ENCODE data around the gene ZMYM3.

GRCh38 chrX:71253253-71254091 lies 468 bp downstream of the ZMYM3 start:
- TF ChIP-seq CTCF (IDR thresholded peaks at IDR 0.05): peak; percentile 43
- no peak for TF ChIP-seq MYC (IDR thresholded peaks at IDR 0.05; ENCODE audit: borderline replicate concordance, low read length)
- no peak for TF ChIP-seq CHD4 (IDR thresholded peaks at IDR 0.05; ENCODE audit: borderline replicate concordance)
- no peak for TF ChIP-seq REST (IDR thresholded peaks at IDR 0.05)
- TF ChIP-seq POLR2A (IDR thresholded peaks at IDR 0.05; ENCODE audit: low read length): peak; percentile 37; the same call in 1 of the 2 replicates
- TF ChIP-seq CHD2 (IDR thresholded peaks at IDR 0.05; ENCODE audit: low read length, partially characterized antibody): no peak
- no peak for TF ChIP-seq MAX (IDR thresholded peaks at IDR 0.05)
- no peak for TF ChIP-seq BHLHE40 (IDR thresholded peaks at IDR 0.05; ENCODE audit: low read depth, low read length)
- no peak for TF ChIP-seq PHF8 (IDR thresholded peaks at IDR 0.05; ENCODE audit: borderline replicate concordance, low read depth)

Measured in A549 (cell line).